Cerebellar nuclear complex (tissue), 1 donor: ENCODE data around the gene NLE1.
"Not testable (repeated sequence)": the region's sequence is repeated elsewhere in the genome, so short reads cannot be mapped to it uniquely, and the experiment has no call there.

Experiments
- DNase-seq, 2 experiments: peaks; one replicate each; lab custom pipeline; 2025; lab: John Stamatoyannopoulos, UW

The NLE1 gene

GRCh38 chr17:35129154-35129972, 12.7 kb downstream of the NLE1 start:
- no peak for DNase-seq

- no peak for DNase-seq
Measured at GRCh38 chr17:35127751-35128514, 14.2 kb downstream of the NLE1 start.

- DNase-seq: no peak
Measured at GRCh38 chr17:35121315-35121714, 20.8 kb downstream of the NLE1 start, which contains the start of gene FNDC8. TSS of gene FNDC8 (plus strand) at chr17:35121615. CDS start at chr17:35121694, 79 bp downstream.

DNA sequence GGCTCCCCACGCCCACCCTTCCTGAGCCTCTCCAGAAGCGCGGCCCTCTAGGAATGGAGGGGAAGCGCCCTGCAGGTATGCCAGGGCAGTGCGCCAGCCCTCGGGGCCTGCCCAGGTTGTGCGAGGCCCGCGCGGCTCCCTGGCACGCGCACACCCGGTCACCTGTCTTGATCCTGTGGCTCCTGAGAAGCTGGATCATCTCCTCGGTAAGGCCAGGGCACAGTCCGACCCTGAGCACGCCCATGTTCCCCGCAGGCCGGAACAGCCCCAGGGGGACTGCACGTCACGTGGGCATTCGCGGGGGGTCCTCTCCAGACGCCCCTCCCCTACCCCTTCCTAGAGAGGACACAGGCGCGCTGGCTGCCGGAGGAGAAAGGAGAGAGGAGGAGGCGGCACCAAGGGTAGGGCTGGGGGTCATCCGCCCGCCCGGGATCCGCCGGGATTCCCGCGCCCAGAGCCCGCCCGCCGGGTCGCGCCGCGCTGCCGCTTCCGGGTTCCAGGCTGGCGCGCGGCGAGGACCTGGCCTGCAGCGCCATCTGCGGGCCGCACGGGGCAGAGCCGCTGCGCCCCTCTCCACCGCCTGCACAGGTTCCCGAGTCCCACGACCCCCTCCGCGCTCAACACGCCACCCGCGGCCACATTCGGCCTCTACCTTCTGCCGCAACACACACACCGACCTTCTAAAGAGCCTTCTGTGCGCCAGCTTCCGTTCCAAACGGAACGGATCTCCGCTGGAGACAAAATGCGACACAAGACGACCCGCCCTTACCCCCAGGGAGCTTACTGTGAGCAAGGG, 22.5 kb downstream of the NLE1 start, which contains the start of gene RAD51D:
Gene RAD51D (minus strand): TSS at position 491 of the 796 bp plus-strand sequence. CDS start 247 bp downstream, at position 244.
- peak in 1 of 2 experiments; percentile 7 for DNase-seq

- no peak for DNase-seq
Measured at GRCh38 chr17:35117984-35118383, 24.1 kb downstream of the NLE1 start.

DNA sequence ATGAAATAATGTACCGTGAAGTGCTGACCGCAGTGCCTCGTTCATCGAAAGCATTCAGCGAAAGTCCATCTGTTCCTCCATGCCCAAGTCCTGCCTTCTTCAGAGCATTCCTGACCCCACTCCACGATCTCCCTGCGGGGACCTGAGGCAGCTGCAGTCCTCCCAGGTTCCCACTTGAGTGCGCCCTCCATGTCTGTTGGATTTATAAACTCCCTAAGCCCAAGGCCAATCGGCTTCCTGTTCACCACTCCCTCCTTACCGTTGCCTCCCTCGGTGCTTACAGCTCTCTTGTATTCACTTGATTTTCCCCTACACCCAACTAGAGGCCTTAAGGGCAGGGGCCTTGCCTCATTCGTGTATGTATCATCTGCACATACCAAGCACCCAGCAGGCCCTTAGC, 25.3 kb downstream of the NLE1 start:
- no peak for DNase-seq

- DNase-seq: not testable (repeated sequence)
Measured at GRCh38 chr17:35110791-35111190, 31.3 kb downstream of the NLE1 start.

GRCh38 chr17:35104844-35105450, 37.2 kb downstream of the NLE1 start:
- DNase-seq: no peak

GRCh38 chr17:35103271-35103670, 38.8 kb downstream of the NLE1 start:
- DNase-seq: no peak

DNA sequence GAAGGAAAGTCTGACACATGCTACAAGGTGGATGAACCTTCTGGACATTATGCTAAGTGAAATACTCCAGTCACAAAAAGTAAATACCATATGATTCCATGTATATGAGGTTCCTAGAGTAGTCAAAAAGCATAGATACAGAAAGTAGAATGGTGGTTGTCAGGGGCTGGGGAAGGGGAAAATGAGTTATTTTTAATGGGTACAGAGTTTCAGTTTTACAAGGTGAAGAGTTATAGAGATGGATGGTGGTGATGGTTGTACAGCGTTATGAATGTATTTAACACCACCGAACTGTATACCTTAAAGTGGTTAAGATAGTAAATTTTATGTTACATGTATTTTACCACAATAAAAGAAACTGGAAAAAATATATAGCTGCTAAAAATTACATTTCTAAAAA, 40.4 kb downstream of the NLE1 start:
- no peak for DNase-seq

DNA sequence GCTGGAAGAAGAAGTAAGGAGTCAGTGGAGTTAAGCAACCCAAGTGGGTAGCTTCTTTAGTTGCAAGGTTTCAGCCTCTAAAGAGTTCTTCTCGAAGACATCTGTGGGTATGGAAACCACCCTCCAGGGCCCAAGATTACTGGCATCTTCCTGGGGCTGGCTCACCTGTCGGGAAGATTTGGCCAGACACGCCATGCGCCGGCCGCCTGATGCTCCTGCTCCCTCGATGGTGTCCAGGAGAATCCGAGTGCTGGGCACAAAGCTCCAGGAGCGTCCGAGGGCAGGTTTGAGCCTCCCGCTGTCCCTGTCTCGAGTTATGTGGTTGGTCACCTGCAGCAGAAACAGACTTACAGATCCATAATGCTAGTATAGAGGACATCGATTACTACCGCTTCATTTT, 41.1 kb downstream of the NLE1 start:
- no peak for DNase-seq

- DNase-seq: no peak
Measured at GRCh38 chr17:35099908-35100307, 42.2 kb downstream of the NLE1 start.

- DNase-seq: no peak
Measured at GRCh38 chr17:35097776-35098175, 44.3 kb downstream of the NLE1 start.

DNA sequence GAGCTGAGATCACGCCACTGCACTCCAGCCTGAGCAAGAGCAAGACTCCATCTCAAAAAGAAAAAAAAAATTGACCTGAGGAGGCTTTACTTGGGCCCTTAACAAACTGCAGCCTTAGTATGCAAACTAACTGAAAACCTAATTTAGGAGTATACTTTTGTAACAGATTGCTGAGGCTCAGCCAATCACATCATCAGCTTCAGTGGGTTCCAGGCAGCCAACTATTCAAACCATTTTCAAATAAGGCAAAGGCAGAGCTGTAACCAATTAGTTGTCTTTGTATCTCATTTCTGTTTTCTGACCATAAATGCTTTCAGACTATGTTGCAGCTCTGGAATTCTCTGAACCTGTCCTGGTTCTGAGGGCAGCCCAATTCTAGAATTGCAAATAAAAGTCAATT, 46.4 kb downstream of the NLE1 start:
- no peak for DNase-seq

DNA sequence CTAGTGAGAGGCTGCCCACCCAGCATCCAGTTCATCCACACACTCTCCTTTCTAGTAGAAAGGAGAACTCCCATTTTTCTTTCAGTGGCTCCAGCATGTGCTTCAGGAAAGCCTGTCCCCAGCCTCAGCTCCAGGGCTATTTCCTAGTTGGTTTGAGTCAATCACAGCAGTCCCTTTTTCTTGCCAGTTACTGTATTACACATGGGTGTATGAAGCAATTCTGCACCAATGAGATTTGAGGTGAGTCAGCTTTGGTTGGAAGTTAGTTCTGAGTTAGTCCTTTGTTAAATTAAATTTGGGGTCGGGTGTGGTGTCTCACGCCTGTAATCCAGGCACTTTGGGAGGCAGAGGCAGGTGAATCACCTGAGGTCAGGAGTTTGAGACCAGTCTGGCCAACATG, 47.2 kb downstream of the NLE1 start:
- no peak for DNase-seq

- not testable (repeated sequence) for DNase-seq
Measured at GRCh38 chr17:35090707-35091106, 51.4 kb downstream of the NLE1 start.

DNA sequence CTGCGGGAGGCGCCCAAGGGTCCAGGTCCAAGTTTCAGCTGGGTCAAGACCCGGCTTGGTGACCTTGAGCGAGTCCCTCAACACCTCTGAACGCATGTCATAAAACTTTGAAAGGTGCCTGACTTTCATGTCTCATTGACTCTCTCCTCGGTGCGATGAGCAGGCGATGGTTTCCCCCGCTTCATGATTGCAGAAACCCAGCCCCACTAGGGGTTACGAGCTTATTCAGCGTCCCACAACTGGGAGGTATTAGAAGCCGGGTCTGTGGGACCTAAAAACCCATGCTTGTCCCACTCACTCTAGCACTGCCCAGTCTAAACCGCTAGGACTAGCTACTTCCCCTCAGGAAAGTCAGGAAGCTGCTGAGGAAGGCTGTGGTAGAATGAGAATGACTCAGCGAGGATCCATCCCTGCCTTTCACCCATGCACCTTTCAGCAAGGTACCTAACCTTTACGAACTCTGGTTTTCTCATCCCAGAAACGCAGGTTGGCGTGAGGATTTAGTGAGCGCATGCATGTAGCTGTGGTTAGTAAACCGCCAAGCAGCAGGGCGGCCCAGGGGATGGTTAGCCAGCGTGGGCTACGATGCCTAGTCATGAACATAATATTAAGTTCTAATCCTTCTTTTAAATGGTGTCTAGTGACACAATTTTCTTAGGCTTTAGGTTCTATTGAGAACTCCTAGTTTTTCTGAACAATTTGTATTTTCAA, 52.4 kb downstream of the NLE1 start:
- DNase-seq: no peak

GRCh38 chr17:35088881-35089585, 53.1 kb downstream of the NLE1 start:
- peak in 1 of 2 experiments; percentile 8 for DNase-seq

- peak in 1 of 2 experiments; percentile 12 for DNase-seq
Measured at GRCh38 chr17:35088356-35088880, 53.7 kb downstream of the NLE1 start.

DNA sequence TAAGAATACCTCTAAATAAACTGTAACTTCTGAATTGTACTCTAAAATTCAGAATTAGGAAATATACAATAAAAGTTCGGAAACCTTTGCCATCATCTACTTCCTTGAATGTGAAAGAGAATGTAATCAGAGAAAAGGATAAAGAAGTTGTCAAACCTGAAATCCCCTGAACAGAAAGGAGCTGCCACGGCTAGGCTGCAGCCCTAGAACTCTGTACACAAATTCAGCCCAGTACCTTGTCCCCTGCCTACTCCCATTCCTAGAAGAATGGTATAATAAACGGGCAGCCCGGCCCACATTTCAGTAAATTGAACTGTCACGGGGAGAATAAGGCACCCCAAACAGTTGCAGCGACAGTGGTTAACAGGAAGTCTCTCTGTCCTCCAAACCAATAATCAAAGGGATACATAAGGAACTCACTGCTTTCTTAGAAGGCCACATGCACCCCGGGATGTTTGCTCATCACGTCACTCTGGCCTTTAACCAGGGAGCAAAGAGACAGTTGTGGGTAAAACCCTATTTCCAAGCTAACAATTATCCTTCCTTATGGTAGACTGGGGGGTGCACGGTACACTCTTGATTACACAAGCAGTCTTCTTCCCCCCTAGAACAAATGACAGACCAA, 54.3 kb downstream of the NLE1 start:
- no peak for DNase-seq
